PC-9 (cell line): ENCODE data around the gene FAM78B. TPM values are rescaled to one million over a fixed set of nuclear protein-coding genes. Genes with fewer than 3 reads are reported as not detected.

ENCODE experiments used
- BruUV-seq: library from RNA; stranded (reverse); fragments of 400-500 nt; replicated peaks from 2 replicates; lab custom pipeline; 2021; lab: Mats Ljungman, UMichigan
- CTCF ChIA-PET: fragments of 300-600 bp; sonication (Branson Sonifier 250); formaldehyde crosslinking; loops from one replicate; lab custom pipeline; 2022; ENCODE audit warnings: antibody characterized with exemption; lab: Charles Lee
- POLR2A ChIA-PET: fragments of 300-600 bp; sonication (Branson Sonifier 250); formaldehyde crosslinking; loops from one replicate; lab custom pipeline; 2022; ENCODE audit warnings: antibody characterized with exemption; ENCODE audit not compliant: unreplicated experiment; lab: Charles Lee
- DNase-seq, 2 experiments: peaks; one replicate each; pipeline versions ENCODE4 v3.0.0 to v3.0.0-alpha.2; 2015 to 2022; ENCODE audit warnings: mixed read lengths in 1 of 2
- H2AFZ ChIP-seq: fragments of 200-600 bp; sonication (generic); 2 replicates; pipeline ENCODE4 v1.8.1; 2017; ENCODE audit warnings: antibody characterized with exemption
- H3F3A ChIP-seq: fragments of 200-600 bp; sonication (generic); 2 replicates; pipeline ENCODE4 v1.8.1; 2017; ENCODE audit warnings: antibody characterized with exemption, mild to moderate bottlenecking, low read depth; ENCODE audit not compliant: insufficient read depth
- H3K27ac ChIP-seq: fragments of 200-600 bp; sonication (generic); 2 replicates; pipeline ENCODE4 v1.6.1; 2016; ENCODE audit warnings: mixed run types
- H3K27me3 ChIP-seq: fragments of 200-600 bp; sonication (generic); 2 replicates; pipeline ENCODE4 v1.6.1; 2016; ENCODE audit warnings: low read depth, mixed run types; ENCODE audit not compliant: insufficient read depth
- H3K36me3 ChIP-seq: fragments of 200-600 bp; sonication (generic); 2 replicates; pipeline ENCODE4 v1.6.1; 2016; ENCODE audit warnings: low read depth, mixed run types
- H3K4me1 ChIP-seq: fragments of 200-600 bp; sonication (generic); replicated peaks from 2 replicates; pipeline ENCODE4 v1.6.1; 2016; ENCODE audit warnings: mixed run types; ENCODE audit not compliant: insufficient read depth
- H3K4me2 ChIP-seq: fragments of 200-600 bp; sonication (generic); 2 replicates; pipeline ENCODE4 v1.6.1; 2017; ENCODE audit warnings: mixed run types
- H3K4me3 ChIP-seq: fragments of 200-600 bp; sonication (generic); 2 replicates; pipeline ENCODE4 v1.6.1; 2016; ENCODE audit warnings: mixed run types
- H3K79me2 ChIP-seq: fragments of 200-600 bp; sonication (generic); 2 replicates; pipeline ENCODE4 v1.6.1; 2017; ENCODE audit warnings: low read depth, mixed run types
- H3K9me2 ChIP-seq: fragments of 200-600 bp; sonication (generic); 2 replicates; pipeline ENCODE4 v1.8.1; 2017; ENCODE audit warnings: mild to moderate bottlenecking; ENCODE audit not compliant: insufficient read depth
- H3K9me3 ChIP-seq: fragments of 200-600 bp; sonication (generic); 2 replicates; pipeline ENCODE4 v1.8.1; 2016; ENCODE audit warnings: low read depth; ENCODE audit not compliant: insufficient read depth
- H4K20me1 ChIP-seq: fragments of 200-600 bp; sonication (generic); 2 replicates; pipeline ENCODE4 v1.8.1; 2017; ENCODE audit not compliant: insufficient read depth
- EZH2 ChIP-seq: fragments of 200-600 bp; sonication (generic); IDR thresholded peaks from 2 replicates; pipeline ENCODE4 v1.8.0; 2017; ENCODE audit warnings: antibody characterized with exemption, low read depth
- intact Hi-C: fragments of 100-400 bp; cut with micrococcal nuclease; formaldehyde crosslinking; loops from one replicate; pipeline ENCODE4 v1.10.0; 2022; ENCODE audit not compliant: unreplicated experiment
- total RNA-seq: library from RNA; stranded (reverse); gene quantifications from 2 replicates; pipeline ENCODE4 v1.2.3, GENCODE V29; 2021
- TF ChIP-seq, protein P1 (sequence below): fragments of 200-600 bp; sonication (generic); conservative IDR thresholded peaks from 2 replicates; pipeline ENCODE4 v1.6.1; 2017; ENCODE audit warnings: mixed run types, antibody characterized with exemption, mild to moderate bottlenecking, moderate library complexity

Gene FAM78B
- total RNA-seq, 1 experiment from 2014 or later = not detected

DNA sequence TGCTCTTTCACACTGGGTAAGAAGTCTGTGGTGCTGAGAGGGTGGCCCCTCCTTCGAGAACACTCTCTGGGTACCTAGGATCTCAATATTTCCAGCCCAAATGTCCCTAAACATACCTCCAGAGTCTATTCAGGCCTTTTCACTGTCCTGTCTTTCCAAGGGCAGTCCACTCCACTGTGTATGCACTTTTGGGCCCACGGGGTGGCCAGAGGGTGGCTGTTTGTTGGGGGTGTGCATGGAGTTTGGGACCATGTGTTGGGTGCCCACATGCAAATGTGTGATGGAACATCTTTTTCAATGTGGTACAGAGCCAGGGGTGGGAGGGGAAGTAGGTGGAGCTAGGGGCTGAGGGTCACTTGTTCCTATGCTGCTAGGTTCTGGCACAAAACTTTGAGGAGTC is 87.5 kb downstream of the FAM78B start:
- TF ChIP-seq EZH2 = no peak
- TF ChIP-seq, protein P1, sequence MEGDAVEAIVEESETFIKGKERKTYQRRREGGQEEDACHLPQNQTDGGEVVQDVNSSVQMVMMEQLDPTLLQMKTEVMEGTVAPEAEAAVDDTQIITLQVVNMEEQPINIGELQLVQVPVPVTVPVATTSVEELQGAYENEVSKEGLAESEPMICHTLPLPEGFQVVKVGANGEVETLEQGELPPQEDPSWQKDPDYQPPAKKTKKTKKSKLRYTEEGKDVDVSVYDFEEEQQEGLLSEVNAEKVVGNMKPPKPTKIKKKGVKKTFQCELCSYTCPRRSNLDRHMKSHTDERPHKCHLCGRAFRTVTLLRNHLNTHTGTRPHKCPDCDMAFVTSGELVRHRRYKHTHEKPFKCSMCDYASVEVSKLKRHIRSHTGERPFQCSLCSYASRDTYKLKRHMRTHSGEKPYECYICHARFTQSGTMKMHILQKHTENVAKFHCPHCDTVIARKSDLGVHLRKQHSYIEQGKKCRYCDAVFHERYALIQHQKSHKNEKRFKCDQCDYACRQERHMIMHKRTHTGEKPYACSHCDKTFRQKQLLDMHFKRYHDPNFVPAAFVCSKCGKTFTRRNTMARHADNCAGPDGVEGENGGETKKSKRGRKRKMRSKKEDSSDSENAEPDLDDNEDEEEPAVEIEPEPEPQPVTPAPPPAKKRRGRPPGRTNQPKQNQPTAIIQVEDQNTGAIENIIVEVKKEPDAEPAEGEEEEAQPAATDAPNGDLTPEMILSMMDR = no peak
- H3K9me3 ChIP-seq = no peaks in the 10 kb centered on the region
- no peaks in the 10 kb centered on the region for H3F3A ChIP-seq
- H2AFZ ChIP-seq = no peak overlapping the region
- no peak overlapping the region for H3K4me2 ChIP-seq
- no peaks in the 10 kb centered on the region for H3K4me1 ChIP-seq
- H4K20me1 ChIP-seq = no peaks in the 10 kb centered on the region
- no peaks in the 10 kb centered on the region for H3K36me3 ChIP-seq
- no peak overlapping the region for H3K4me3 ChIP-seq
- DNase-seq = no peak
- ChIA-PET CTCF (no interaction called here), POLR2A (no interaction called here)
- no peak overlapping the region for H3K27ac ChIP-seq
- intact Hi-C loops = no loop called here
- BruUV-seq = no TSS peak
- no peaks in the 10 kb centered on the region for H3K79me2 ChIP-seq
- H3K27me3 ChIP-seq = no peaks in the 10 kb centered on the region
- no peaks in the 10 kb centered on the region for H3K9me2 ChIP-seq

DNA sequence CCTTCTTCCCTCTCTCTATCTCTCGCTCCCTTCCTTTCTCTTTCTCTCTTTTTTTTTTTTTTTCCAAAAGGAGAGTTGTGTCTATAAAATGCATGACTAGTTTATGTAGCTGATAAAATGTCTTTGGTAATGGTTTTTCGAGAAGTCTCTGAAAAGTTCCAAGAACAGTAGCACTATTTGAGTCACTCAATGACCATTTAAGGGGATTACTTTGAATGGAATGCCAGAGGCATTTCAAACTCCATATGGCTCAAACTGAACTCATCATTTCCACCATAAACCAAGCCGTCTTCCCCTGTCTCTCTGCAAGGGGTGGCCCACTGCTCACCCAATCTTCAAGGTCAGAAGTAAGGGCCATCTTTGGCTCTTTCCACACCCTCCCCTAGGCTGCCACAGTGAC is 93.3 kb downstream of the FAM78B start:
- Histone ChIP-seq H3K4me3 (no peak overlapping the region), H4K20me1 (no peaks in the 10 kb centered on the region), H3K9me3 (no peaks in the 10 kb centered on the region), H3K36me3 (no peaks in the 10 kb centered on the region), H3K79me2 (no peaks in the 10 kb centered on the region), H3F3A (no peaks in the 10 kb centered on the region), H3K27ac (no peak overlapping the region), H2AFZ (no peak overlapping the region), H3K4me1 (no peaks in the 10 kb centered on the region), H3K27me3 (no peaks in the 10 kb centered on the region), H3K4me2 (no peak overlapping the region), H3K9me2 (no peaks in the 10 kb centered on the region)
- intact Hi-C loops = no loop called here
- no TSS peak for BruUV-seq
- ChIA-PET CTCF (no interaction called here), POLR2A (no interaction called here)
- DNase-seq = no peak
- TF ChIP-seq EZH2 = no peak
- TF ChIP-seq, protein P1 = no peak

DNA sequence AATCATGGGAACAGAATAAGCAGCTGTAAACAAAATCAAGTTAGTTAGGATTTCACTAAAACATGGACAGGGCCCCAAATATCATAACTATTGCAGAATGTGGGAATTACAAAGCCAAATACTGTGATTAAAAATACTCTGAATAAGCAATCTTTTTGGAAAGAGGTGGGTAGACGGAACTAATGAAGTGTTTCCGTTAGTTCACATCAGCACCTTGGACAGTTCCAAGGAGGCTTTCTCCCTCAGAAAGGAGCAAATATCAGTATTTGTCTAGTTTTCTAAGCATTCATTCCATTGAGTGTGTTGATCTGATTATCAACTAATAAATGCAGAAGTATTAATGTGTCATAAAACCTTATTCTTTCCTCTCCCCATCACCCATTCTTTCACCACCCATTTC is 97.4 kb downstream of the FAM78B start:
- H3K9me3 ChIP-seq = no peaks in the 10 kb centered on the region
- H3K4me2 ChIP-seq = no peak overlapping the region
- no peak for TF ChIP-seq EZH2
- TF ChIP-seq, protein P1 = no peak
- H3K4me3 ChIP-seq = no peak overlapping the region
- no peak overlapping the region for H2AFZ ChIP-seq
- no peaks in the 10 kb centered on the region for H4K20me1 ChIP-seq
- H3K4me1 ChIP-seq = no peaks in the 10 kb centered on the region
- ChIA-PET CTCF (no interaction called here), POLR2A (no interaction called here)
- BruUV-seq = no TSS peak
- H3K27ac ChIP-seq = no peak overlapping the region
- intact Hi-C loops = no loop called here
- H3K79me2 ChIP-seq = no peaks in the 10 kb centered on the region
- no peaks in the 10 kb centered on the region for H3K27me3 ChIP-seq
- H3K36me3 ChIP-seq = no peaks in the 10 kb centered on the region
- H3F3A ChIP-seq = no peaks in the 10 kb centered on the region
- DNase-seq = no peak
- no peaks in the 10 kb centered on the region for H3K9me2 ChIP-seq
